ENCODE measurements around the gene CUL2.

DNA sequence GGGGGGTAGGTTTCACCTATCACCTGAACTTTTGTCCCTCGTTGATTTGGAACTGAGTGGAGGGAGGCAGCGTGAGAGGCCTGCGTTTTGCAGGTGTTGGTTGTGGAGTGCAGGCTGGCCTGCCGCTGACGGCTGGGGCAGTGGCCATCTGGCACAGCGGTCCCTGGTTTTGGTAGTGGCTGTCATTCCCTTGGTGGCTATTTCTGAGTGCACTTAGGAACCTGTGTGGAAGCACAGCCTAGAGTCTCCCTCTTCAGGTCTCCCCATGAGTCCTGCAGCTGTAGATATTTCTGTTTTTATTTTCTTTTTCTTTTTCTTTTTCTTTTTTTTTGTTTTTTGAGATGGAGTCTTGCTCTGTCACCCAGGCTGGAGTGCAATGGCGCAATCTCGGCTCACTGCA lies 129.2 kb downstream of the CUL2 start:
- no peak for TF ChIP-seq EZH2 (IDR thresholded peaks at IDR 0.05; ENCODE audit: borderline replicate concordance, low read depth, low read length, severe bottlenecking)
- TF ChIP-seq, protein P1, sequence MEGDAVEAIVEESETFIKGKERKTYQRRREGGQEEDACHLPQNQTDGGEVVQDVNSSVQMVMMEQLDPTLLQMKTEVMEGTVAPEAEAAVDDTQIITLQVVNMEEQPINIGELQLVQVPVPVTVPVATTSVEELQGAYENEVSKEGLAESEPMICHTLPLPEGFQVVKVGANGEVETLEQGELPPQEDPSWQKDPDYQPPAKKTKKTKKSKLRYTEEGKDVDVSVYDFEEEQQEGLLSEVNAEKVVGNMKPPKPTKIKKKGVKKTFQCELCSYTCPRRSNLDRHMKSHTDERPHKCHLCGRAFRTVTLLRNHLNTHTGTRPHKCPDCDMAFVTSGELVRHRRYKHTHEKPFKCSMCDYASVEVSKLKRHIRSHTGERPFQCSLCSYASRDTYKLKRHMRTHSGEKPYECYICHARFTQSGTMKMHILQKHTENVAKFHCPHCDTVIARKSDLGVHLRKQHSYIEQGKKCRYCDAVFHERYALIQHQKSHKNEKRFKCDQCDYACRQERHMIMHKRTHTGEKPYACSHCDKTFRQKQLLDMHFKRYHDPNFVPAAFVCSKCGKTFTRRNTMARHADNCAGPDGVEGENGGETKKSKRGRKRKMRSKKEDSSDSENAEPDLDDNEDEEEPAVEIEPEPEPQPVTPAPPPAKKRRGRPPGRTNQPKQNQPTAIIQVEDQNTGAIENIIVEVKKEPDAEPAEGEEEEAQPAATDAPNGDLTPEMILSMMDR (IDR thresholded peaks at IDR 0.05; ENCODE audit: borderline replicate concordance, extremely low read depth, low read length, poor library complexity, severe bottlenecking), result peak; percentile 41
